NCI-H1436 treated with DMSO at 0.1 percent for 48 hours (cell line): ENCODE results near the gene INTS14.
A peak's percentile ranks its signal among the peaks of the same experiment; 100 is the strongest.

Experiments
- DNase-seq: peaks from one replicate; lab custom pipeline; 2025; lab: John Stamatoyannopoulos, UW

Gene INTS14

DNA sequence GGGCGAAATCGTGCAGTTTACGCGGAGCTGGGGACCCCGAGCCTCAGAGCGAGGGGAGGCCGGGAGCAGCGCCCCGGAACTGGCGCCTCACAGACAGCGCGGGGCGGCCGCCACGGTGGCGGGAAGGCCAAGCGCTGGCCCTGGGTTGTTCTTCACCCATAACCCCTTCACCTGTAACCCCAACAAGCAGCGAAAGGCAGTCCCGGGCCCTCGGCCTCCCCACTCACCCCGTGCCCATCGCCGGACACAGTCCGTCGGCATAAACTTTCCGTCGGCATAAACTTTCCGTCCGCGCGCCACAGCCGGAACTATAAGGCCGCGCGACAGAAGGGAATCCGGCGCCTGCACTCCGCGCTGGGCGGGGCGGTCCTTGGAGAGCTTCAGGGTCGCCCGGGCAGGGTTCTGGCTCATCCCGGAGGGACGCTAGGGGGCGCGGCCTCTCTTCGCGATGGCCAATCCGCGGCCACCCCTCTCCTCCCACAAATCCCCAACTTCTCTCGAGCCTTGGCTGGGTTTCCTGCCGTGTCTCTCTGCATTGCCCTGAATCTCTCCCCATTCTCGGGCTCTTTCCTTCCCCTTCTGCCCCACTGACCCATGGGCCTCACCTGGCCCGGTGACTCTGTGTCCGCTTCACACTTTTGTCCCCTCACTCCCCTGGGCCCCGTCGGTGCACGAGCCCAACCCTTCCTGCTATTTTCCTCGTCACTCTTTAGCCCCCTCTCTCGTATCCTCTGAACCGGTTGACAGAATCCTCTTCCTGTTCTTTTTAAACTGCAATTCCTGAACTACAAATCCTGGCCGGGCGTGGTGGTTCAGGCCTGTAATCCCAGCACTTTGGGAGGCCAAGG is at the start of gene INTS14:
TSS of gene INTS14 (minus strand) at position 261 of the 848 bp plus-strand sequence. CDS start 3,751 bp downstream, outside the sequence.
- peak; percentile 84 for DNase-seq

DNA sequence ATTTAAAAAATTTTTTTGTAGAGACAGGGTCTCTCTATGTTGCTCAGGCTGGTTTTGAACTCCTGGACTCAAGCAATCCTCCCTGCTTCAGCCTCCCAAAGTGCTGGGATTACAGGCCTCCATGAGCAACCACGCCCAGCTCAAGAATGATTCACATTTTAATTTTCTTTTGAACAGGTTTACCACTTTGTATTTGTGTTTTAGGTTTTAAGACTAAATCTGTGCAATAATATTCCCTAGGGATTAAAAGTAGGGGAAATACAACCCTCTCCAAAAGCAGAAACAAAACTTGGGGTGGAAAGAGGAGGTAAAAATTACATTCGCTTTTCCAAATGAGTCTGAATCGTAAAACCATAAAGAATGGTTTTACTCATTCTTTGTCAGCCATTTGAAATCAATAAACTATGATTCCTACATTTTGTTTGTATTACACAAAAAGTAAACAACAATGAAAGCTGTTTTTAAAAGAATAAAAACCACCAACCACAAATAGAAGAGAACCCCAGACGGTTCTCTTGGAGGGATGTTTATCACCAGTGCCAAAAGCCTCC is 48.6 kb upstream of the INTS14 start:
- no peak for DNase-seq

DNA sequence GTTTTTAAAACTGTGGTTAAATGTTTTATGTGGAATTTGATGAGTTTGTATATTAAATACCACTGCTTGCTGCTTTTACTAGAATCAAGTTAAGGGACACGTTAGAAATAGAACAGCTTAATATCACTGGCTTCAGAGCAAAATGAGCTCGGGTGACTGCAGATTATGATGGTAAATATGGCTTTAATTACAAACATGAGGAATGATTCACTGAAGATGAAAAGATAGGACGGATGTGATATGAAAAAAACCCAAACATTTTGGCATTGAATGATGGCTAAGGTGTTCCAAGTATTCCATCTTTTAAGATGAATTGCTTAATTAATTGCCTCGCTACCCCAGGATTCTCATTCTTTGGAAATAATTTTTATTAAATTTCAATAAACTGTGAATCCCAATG is 44.5 kb upstream of the INTS14 start:
- no peak for DNase-seq

DNA sequence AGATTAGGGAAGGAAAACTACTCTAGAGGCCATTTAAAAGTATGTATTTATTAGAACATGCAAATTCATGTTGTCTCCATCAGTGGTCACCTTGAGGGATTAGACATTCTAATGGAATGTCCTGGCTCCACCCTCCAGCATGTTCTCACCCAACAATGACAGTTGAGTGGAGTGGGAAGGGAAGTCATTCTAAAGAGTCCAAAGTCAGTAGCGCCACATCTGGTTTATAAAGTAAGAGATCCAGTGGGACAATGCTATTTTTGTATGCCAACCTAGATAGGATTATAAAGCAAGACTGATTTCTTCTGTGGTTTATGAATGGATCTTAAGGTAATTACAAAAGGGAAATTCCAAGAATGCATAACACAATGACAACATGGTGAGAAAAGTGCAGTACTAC is 44.1 kb upstream of the INTS14 start:
- DNase-seq: no peak

DNA sequence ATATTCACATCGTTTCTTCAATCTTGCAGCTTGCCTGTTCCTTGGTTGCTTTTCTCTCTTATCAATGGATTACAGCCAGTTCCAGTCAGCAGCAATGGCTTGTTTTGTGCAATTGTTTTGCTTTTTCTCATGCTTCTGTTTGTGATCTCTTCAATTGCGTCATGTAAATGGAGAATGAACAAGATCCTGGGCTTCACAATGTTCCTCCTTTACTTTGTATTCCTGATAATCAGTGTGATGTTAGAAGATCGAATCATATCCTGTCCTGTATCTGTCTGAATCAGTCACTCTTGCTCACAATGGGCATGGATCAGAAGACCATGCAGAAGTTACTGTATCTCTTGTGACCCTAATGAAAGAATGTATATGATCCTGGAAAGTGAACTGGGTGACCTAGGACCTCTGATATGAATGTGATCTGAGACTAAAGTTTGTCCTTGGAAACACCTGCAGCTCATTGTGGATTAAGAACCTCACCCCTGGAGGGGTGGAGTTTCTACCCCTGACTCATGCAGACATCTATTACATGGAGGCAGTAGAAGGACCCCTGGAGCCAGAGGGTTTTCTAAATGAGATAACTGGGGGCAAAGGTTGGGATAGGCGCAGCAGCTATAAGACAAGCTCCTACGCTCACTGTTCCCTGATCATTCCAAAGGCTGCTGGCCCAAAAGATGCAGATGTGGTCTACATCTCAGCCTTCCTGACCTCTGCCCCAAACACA is 43.0 kb upstream of the INTS14 start:
- no peak for DNase-seq

DNA sequence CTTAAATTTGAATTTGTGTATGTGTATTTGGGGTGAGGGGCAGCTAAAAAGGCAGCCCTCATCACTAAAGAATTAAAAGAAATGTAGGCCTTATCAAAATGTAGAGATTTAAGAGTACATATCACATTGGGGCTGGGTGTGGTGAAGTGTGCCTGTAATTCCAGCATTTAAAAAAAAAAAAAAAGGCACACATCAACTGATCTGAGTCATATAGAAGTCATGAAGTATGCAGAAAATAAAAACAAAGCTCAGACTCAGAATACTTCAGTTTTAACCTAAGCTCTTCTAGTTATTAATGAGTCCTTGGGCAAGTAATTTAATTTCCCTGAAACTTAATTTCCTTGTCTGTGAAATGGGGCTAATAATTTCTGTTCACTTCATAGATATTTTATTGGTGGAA is 42.4 kb upstream of the INTS14 start:
- DNase-seq: no peak

DNA sequence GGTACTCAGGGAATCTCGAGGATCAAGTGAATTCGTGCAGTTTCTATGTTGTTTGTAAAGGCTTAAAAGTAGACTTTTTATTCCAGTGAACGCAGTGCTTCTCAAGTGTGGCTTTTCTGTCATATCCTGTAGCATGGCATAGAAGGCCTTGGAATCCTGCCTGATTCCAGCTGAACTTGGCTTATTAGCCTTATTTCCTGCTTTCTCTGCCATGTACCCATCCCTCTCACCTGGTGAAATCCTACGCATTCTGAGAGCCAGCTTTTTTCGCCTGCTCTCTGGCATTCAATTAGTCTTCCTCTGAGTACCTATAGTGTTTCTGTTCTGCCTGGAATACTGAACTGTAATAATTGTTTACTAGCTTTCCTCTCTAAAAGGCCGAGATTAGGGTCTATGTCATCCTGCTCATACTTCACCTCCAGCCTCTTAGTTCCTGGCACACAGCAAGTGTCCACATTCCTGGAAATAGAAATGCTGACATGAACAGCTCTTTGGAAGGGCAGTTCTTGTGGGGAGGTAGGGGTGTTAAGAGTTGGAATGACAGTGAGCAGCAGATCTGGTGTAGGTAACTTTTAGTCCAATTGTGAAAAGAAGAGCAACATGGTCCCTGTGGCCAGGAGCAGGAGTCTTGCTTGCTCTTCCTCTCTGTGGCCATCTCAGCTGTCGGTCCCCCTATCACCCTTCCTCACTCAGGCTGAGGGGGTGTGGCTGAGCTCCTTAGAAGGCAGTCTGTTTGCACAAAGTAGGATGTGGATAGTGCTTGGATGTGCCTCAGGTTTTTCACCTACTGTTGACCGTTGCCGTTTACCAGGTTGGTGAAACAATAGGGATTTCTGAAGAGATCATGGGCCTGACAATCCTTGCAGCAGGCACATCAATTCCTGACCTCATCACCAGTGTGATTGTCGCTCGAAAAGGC is 41.2 kb upstream of the INTS14 start:
- DNase-seq: no peak

DNA sequence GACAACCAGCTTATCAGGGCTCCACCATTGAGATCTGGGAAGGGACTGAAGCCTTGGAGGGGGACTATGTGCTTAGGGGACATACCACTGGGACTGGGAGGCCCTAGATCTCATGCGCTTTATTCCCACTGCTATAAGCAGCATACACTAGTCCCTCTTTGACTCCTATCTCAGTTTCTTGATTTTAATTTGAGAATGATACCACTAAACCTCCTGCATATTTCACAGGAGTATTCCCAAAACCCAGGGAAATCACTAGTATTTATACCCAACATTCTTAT is 40.1 kb upstream of the INTS14 start:
- DNase-seq: no peak

DNA sequence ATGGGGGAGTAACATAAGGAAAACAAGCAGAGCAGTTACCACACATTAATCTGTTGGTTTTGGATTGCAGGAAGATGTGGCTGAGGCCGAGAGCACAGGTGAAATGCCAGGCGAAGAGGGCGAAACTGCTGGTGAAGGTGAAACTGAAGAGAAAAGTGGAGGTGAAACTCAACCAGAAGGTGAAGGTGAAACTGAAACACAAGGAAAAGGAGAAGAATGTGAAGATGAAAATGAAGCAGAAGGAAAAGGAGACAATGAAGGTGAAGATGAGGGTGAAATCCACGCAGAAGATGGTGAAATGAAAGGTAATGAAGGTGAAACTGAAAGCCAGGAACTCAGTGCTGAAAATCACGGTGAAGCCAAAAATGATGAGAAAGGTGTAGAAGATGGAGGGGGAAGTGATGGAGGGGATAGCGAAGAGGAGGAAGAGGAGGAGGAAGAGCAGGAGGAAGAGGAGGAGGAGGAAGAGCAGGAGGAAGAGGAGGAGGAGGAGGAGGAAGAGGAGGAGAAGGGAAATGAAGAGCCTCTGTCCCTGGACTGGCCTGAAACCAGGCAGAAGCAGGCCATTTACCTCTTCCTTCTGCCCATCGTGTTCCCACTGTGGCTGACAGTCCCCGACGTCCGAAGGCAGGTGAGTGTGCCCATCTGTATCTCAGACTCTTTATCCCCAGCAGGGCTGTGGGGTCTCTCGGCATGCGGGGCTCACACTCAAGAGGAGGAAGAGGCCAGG is 39.5 kb upstream of the INTS14 start:
- DNase-seq: no peak

DNA sequence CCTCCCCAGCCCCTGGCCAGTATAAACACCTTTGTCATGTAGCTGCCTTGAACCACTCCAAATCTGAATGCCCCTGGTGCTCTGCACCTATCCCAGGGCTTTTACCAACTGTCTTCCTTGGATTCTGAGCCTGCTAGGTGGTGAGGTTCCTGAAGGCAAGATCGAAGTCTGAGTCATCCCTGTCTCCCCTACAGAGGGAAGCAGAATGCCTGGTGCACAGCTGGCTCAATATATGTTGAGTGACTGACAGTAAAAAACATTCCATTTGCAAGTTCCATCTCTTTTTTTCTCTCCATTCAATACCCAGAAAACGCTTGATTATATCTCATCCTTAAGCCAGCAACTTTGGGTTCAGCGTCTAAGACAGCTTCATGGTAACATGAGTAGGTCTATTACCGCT is 35.6 kb upstream of the INTS14 start:
- no peak for DNase-seq

DNA sequence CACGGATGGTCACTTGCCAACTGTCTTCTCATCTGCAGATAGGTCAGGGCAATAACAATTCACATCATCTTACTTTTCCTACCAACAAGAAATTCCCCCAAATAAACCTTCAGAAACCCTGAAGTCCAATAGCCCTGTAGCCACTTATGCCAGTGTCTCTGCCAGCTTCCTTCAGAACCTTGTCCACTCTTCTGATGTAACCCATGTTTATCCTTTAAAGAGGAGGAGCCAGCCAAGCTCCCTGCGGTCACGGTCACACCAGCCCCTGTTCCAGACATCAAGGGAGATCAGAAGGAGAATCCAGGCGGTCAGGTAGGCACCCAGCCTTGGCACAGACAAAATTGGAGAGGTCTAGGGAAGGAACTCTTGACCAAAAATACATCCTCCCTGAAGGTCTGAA is 34.5 kb upstream of the INTS14 start:
- no peak for DNase-seq

DNA sequence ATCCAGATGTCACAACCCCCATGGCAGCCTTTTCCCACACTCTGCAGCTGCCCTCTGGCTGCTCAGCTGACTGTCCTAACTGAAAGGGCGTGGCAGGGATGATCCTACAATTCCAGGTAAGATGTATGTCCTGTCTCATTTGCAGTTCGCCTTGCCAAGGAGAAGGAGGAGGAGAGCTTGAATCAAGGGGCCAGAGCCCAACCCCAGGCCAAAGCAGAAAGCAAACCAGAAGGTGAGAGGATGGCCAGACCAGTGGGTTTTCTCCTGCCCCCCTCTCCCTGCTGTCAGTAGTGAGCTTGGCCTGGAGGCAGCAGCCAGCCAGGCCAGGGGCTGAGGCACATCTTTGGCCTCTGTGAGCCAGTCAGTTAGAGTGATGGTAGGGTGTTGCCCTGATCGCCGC is 33.4 kb upstream of the INTS14 start:
- DNase-seq: no peak

DNA sequence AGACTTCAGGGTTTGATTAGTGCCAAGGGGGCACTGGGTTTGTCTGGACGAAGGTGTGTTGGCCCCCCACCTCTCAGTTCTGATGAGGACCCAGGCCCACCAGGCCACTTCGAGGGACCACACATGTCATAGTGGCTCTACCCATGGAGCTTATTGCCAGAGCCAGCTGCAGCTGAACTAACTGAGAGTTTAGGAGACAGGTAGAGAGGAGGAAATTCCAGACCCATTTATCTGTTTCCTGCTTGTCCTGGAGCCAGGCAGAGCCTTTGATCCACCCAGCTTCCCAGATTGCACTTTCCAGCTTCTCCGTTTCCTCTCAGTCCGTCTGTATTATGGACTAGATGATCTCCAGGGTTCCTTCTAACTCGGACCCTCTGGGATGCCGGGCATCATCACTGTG is 31.7 kb upstream of the INTS14 start:
- no peak for DNase-seq

DNA sequence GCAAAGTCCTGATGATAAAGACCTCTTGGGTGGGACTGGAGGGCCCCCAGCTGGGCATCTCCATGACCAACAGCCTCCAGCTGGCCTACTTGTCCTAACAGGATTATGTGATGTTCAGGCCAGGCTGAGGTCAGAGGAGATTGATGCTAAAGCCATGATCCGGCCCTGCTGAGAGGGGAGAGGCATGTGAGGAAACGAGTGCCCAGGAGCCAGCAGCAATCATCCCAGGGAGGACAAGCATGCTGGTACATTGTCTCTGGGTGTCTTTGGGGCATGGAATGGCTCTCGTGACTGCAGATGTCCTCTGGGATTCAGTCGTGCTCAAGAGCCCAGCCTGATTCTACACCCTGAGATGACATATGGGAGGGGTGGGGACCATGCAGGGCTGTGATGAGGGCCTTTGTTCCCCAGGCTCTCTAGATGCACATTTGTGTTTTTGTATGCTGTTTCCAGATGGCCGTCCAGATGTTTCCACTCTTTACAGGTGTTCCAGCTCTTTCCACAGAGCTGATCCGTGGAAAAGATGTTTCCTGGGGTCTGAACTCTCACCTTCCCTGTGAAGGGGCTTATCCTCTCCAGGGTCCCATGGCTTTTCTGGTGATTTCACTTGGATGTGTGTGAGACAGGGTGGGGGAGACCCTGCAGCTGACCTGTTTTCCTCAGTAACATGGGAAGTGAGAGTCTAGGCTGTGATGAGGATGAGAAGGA is 31.0 kb upstream of the INTS14 start:
- no peak for DNase-seq

DNA sequence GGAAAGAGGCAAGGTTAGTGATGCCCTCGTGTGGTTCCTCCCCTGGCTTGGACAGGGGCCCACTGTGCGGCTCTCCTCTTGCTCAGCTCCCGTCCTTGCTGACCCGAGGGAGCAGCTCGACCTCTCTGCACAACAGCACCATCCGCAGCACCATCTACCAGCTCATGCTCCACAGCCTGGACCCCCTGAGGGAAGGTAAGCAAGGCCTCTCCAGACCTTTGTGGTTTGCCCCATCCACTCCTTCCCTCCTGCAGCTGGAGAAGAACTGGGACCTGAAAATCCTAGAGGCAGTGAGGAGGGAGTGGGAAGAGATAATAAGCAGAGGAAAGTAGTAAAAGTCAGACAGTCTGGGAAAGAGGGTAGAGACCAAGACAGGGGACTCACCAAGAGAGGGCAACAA is 28.6 kb upstream of the INTS14 start:
- DNase-seq: no peak

DNA sequence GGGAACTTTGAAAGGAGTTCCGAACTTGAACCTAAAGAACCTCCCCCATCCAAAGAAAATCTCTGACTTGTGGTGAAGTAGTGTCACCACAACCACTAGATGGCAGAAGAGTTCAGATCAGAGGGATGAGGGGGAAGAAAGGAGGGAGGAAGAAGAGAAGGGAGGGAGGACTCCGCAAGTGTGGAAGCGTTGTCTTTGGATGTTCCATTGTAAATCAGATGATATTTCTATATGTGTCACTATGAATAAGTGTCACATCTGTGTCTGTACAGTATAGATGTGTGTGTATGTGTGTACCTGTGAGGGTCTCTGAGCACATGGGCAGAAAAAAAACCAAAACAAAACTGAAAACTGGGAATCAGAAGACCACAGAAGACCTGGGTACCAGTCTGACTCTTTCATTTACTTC is 27.8 kb upstream of the INTS14 start:
- peak; percentile 28 for DNase-seq

DNA sequence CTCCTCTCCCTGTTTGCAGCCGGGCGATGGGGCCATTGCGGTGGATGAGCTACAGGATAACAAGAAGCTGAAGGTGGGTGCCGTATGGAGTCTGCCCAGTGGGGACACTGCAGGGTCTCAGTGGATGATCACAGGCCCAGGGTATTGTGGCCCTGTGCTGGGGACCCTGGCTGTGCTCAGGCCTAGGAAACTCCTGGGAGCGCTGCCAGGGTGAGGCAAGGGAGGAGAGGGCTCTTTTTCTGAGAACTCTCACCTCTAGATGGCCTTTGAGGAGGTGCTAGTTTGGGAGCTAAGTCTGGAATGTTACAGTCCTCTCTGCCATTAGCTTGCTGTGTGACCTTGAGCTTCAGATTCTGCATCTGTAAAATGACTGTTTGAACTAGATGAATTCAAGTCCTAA is 27.2 kb upstream of the INTS14 start:
- no peak for DNase-seq

DNA sequence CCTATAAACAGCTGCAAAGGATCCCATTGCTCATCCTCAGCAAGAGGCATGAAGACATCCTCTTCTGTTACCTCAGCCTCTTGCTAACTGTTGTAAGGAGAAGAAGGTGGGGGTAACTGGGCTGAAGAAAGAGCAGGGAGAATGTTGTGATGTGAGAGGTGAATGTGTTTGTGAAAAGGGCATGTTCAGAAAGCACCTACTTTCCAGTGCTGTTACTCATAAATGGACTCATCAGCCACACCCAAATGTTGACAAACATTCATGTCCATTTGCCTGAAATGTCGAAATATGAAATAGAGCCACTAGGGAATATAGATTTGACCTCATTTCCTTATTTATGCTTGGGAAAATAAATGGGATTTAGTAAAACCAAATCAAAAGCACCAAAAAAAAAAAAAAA is 23.4 kb upstream of the INTS14 start:
- no peak for DNase-seq

DNA sequence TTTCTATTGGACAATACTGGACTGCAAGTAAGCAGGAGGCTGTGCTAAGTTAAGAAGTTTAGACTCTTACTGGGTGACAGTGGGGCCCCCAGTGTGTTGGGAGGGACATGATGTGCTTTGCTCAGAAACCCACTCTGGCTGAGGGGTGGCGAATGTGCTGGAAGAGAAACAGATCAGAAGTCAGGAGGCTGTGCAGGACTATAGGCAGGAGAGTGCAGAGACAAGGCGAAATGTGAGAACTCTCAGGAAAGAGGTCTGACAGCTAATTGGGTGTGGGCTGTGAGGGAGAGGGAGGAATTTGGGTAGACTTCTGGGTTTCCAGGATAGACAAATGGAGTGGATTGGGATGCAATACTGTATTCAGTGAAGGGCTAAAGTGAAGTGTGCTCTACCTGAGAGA is 22.8 kb upstream of the INTS14 start:
- DNase-seq: no peak

DNA sequence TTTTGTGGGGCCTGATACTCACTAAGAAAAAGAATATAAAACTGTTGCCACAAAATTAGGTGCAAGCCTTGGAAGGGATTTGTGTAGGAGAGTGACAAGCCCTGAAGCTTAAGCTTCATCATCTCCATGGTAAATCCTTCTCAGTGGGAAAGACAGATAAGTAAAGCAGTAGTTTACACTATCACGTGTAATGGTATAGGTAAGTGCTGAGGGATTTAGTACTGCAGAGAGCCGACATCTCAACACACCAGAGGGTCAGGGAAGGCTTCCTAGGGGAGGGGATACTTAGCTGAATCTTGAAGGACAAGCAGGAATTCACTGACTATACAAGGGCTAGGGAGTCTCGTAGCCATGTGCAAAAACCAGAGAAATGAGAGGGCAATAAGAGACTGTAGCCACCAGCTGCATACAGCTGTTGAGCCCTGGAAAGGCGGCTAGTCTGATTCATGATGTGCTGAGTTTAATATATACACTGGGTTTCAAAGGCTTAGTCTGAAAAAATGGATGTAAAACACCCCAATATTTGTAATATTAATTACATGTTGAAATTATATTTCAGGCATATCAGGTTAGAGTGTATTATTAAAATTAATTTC is 21.9 kb upstream of the INTS14 start:
- no peak for DNase-seq

DNA sequence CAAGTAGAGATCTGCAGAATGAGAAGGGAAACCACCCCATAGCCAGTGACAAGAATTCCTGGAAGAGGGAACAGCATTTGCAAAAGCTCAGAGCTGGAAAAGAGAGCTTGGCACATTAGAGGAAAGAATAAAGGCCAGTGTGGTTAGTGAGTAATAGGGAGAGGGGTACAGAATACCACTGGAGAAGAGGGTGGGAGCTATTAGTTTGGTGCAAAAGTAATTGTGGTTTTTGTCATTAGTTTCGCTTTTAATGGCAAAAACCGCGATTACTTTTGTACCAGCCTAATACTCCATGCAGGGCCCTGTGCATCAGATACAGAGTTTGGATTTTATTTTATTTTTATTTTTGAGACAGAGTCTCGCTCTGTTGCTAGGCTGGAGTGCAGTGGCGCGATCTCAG is 20.6 kb upstream of the INTS14 start:
- no peak for DNase-seq
